ENCODE results near the gene DUSP12.

GRCh38 chr1:161739865-161740566 lies 9.6 kb upstream of the DUSP12 start:
- TF ChIP-seq, protein P1, sequence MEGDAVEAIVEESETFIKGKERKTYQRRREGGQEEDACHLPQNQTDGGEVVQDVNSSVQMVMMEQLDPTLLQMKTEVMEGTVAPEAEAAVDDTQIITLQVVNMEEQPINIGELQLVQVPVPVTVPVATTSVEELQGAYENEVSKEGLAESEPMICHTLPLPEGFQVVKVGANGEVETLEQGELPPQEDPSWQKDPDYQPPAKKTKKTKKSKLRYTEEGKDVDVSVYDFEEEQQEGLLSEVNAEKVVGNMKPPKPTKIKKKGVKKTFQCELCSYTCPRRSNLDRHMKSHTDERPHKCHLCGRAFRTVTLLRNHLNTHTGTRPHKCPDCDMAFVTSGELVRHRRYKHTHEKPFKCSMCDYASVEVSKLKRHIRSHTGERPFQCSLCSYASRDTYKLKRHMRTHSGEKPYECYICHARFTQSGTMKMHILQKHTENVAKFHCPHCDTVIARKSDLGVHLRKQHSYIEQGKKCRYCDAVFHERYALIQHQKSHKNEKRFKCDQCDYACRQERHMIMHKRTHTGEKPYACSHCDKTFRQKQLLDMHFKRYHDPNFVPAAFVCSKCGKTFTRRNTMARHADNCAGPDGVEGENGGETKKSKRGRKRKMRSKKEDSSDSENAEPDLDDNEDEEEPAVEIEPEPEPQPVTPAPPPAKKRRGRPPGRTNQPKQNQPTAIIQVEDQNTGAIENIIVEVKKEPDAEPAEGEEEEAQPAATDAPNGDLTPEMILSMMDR (IDR thresholded peaks at IDR 0.05), result no peak
- no peak for TF ChIP-seq EP300 (IDR thresholded peaks at IDR 0.05)
- no peak for TF ChIP-seq POLR2AphosphoS5 (IDR thresholded peaks at IDR 0.05)
- no peak for TF ChIP-seq POLR2A (IDR thresholded peaks at IDR 0.05)
